SK-N-SH (cell line): Measurements from ENCODE around the gene SLC40A1. TPM values are rescaled to one million over a fixed set of nuclear protein-coding genes. Genes with fewer than 3 reads are reported as not detected.

ENCODE experiments used
- CTCF ChIA-PET: fragments of 300-600, 350-600 bp; formaldehyde crosslinking; extraction: SDS; loops from one replicate; lab custom pipeline; 2021; lab: Yijun Ruan, JAX
- POLR2A ChIA-PET: fragments of 350-600 bp; sonication (Branson Sonifier 250); formaldehyde crosslinking; extraction: SDS; loops from one replicate; lab custom pipeline; 2020; ENCODE audit warnings: antibody characterized with exemption, inconsistent platforms; lab: Yijun Ruan, JAX
- DNase-seq: peaks from one replicate; pipeline ENCODE4 v3.0.0; 2012
- H2AFZ ChIP-seq: fragments of 200-600 bp; sonication (generic); 2 replicates; pipeline ENCODE4 v1.8.1; 2016; ENCODE audit warnings: antibody characterized with exemption, mild to moderate bottlenecking, low read depth
- H3F3A ChIP-seq: fragments of 200-600 bp; sonication (generic); replicated peaks from 2 replicates; pipeline ENCODE3; 2016; ENCODE audit warnings: antibody characterized with exemption, mild to moderate bottlenecking; ENCODE audit not compliant: insufficient read depth
- H3K27ac ChIP-seq, 2 experiments: fragments of 200-500 bp in 1 of 2; fragments of 200-600 bp in 1 of 2; sonication (Bioruptor generic) in 1 of 2; sonication (generic), shearing (Covaris generic) in 1 of 2; 2 replicates each; pipeline versions ENCODE4 v1.5.1 to v1.6.1; 2014 to 2016; ENCODE audit warnings: low read depth in 2 of 2, inconsistent platforms in 1 of 2, low read length in 1 of 2, mild to moderate bottlenecking in 1 of 2, mixed read lengths in 1 of 2
- H3K27me3 ChIP-seq: fragments of 200-600 bp; sonication (generic), shearing (Covaris generic); 2 replicates; pipeline ENCODE4 v1.6.1; 2016; ENCODE audit warnings: mixed run types; ENCODE audit not compliant: insufficient read depth
- H3K36me3 ChIP-seq, 2 experiments: fragments of 200-500 bp in 1 of 2; fragments of 200-600 bp in 1 of 2; sonication (Bioruptor generic) in 1 of 2; sonication (generic) in 1 of 2; replicated peaks in 1 of 2; 2 replicates each; pipeline versions ENCODE3 to v1.5.1; 2014 to 2016; ENCODE audit warnings: low read length in 1 of 2, mild to moderate bottlenecking in 1 of 2; ENCODE audit not compliant: insufficient read depth in 2 of 2, control insufficient read depth in 1 of 2
- H3K4me1 ChIP-seq, 2 experiments: fragments of 200-500 bp in 1 of 2; fragments of 200-600 bp in 1 of 2; sonication (Bioruptor generic) in 1 of 2; sonication (generic), shearing (Covaris generic) in 1 of 2; 2 replicates each; pipeline versions ENCODE4 v1.5.1 to v1.6.1; 2014 to 2016; ENCODE audit warnings: low read depth in 1 of 2, low read length in 1 of 2, mixed run types in 1 of 2; ENCODE audit not compliant: insufficient read depth in 2 of 2, control insufficient read depth in 1 of 2
- H3K4me2 ChIP-seq: fragments of 200-600 bp; sonication (generic), shearing (Covaris generic); 2 replicates; pipeline ENCODE4 v1.6.1; 2017; ENCODE audit warnings: mixed run types
- H3K4me3 ChIP-seq, 2 experiments: fragments of 200-500 bp in 1 of 2; fragments of 200-600 bp in 1 of 2; sonication (Bioruptor generic) in 1 of 2; sonication (generic), shearing (Covaris generic) in 1 of 2; 2 replicates each; pipeline versions ENCODE4 v1.5.1 to v1.8.1; 2014 to 2016; ENCODE audit warnings: low read depth in 2 of 2, inconsistent platforms in 1 of 2, low read length in 1 of 2, mild to moderate bottlenecking in 1 of 2, mixed read lengths in 1 of 2, moderate library complexity in 1 of 2
- H3K79me2 ChIP-seq: fragments of 200-600 bp; sonication (generic); 2 replicates; pipeline ENCODE4 v1.8.1; 2017; ENCODE audit warnings: mild to moderate bottlenecking; ENCODE audit not compliant: insufficient read depth
- H3K9ac ChIP-seq: fragments of 200-600 bp; sonication (generic); 2 replicates; pipeline ENCODE4 v1.6.1; 2017; ENCODE audit warnings: mixed run types
- H3K9me2 ChIP-seq: fragments of 200-600 bp; sonication (generic); 2 replicates; pipeline ENCODE4 v1.6.1; 2017; ENCODE audit warnings: mixed run types
- H3K9me3 ChIP-seq: fragments of 200-600 bp; sonication (generic); 2 replicates; pipeline ENCODE4 v1.6.1; 2017; ENCODE audit warnings: mixed run types, mild to moderate bottlenecking, moderate library complexity
- H4K20me1 ChIP-seq: fragments of 200-600 bp; sonication (generic); 2 replicates; pipeline ENCODE4 v1.6.1; 2017; ENCODE audit warnings: mild to moderate bottlenecking, mixed run types; ENCODE audit not compliant: insufficient read depth
- CTCF ChIP-seq: fragments of 200-600 bp; sonication (generic); IDR thresholded peaks from 2 replicates; pipeline ENCODE4 v1.6.1; 2017; ENCODE audit warnings: antibody characterized with exemption, mild to moderate bottlenecking, moderate library complexity
- FOSL2 ChIP-seq: IDR thresholded peaks from 2 replicates; pipeline ENCODE4 v1.4.0; 2012; ENCODE audit warnings: low read depth, mild to moderate bottlenecking, moderate library complexity, borderline replicate concordance
- GABPA ChIP-seq: IDR thresholded peaks from 2 replicates; pipeline ENCODE4 v1.4.0; 2012; ENCODE audit warnings: low read depth, mild to moderate bottlenecking
- MAX ChIP-seq: IDR thresholded peaks from 2 replicates; pipeline ENCODE4 v1.4.0; 2012; ENCODE audit warnings: low read depth
- MEF2A ChIP-seq: IDR thresholded peaks from 2 replicates; pipeline ENCODE4 v1.4.0; 2012; ENCODE audit warnings: low read depth, borderline replicate concordance
- NFIC ChIP-seq: IDR thresholded peaks from 2 replicates; pipeline ENCODE4 v1.4.0; 2012; ENCODE audit warnings: borderline replicate concordance
- PBX3 ChIP-seq: IDR thresholded peaks from 2 replicates; pipeline ENCODE4; 2012
- RAD21 ChIP-seq: IDR thresholded peaks from 2 replicates; pipeline ENCODE4 v1.6.1; 2012; ENCODE audit warnings: mild to moderate bottlenecking, low read length
- SIN3A ChIP-seq: IDR thresholded peaks from 2 replicates; pipeline ENCODE4 v1.6.1; 2012; ENCODE audit warnings: low read depth, mild to moderate bottlenecking, low read length, moderate library complexity, borderline replicate concordance
- TCF12 ChIP-seq: IDR thresholded peaks from 2 replicates; pipeline ENCODE4 v1.4.0; 2012
- ZBTB33 ChIP-seq: IDR thresholded peaks from 2 replicates; pipeline ENCODE4 v1.4.0; 2012; ENCODE audit warnings: low read depth, borderline replicate concordance
- WGBS: methylation state at CpG from one replicate; pipeline ENCODE4 v1.1.6; 2017; ENCODE audit warnings: low lambda C conversion rate; 5-methylcytosine and 5-hydroxymethylcytosine counted together
- polyA plus RNA-seq, 3 experiments: library from polyadenylated mRNA; depleted of rRNA; stranded (reverse); fragments of >200 nt; gene quantifications; 2 replicates each; pipeline ENCODE4 v1.2.3, GENCODE V29; 2012

Gene SLC40A1
- polyA plus RNA-seq, 1 of the 3 experiments (the other 2 are of a cell fraction) = 1.8 TPM

DNA sequence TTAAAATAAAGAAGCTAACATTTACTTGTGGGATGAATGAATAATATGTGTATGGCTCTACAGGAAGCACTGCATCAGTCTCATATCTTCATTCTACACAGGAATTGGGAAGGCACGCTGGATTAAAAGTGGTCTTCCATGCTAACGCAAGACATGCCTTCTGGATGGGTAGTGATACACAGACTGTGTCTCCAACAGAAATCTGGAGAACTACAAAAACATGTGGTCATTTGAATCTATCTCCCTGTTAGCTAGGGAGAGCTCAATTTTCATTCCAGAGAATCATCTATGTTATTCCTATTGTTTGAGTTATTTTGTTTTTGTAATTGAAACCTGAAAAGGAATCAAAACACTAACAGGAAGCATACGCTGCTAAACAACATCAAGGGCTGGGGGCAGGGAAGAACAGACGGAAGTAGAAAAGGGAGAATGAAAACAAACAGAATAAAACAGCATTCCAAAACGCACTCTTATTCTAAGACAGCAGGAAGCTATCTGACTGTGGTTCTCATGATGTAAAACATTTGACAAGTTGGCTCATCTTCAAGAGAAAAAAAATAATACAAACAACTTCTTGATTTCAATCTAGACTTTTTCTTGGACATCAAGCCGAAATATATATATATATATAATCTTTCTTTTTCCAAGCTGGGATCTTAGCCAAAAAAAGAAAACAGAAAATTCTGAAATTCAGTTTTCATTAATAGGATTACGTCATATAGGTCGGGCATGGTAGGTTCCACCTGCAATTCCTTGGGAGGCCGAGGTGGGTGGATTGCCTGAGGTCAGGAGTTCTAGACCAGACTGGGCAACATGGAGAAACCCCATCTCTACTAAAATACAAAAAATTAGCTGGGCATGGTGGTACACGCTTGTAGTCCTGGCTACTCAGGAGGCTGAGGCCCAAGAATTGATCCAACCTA, 49.2 kb upstream of the SLC40A1 start:
- WGBS = 63% methylated on average over 10 of the region's 10 CpGs
- 0 out of 4 replicates have a peak, but pooled peaks cover 0 to 4% of the 10 kb centered on the region in 2 experiments for H3K4me1 ChIP-seq
- POLR2A ChIA-PET = no interaction called here
- no peaks in the 10 kb centered on the region for H3K9me2 ChIP-seq
- peaks cover 3% of the 10 kb centered on the region for H3F3A ChIP-seq
- H3K9me3 ChIP-seq = no peaks in the 10 kb centered on the region
- no peak for TF ChIP-seq CTCF
- no peak for TF ChIP-seq MAX
- no peak; the same call in 1 of the 2 replicates for TF ChIP-seq PBX3
- peak; percentile 22; the same call in 1 of the 2 replicates for TF ChIP-seq TCF12
- TF ChIP-seq, all 33 proteins: peak for 1
- Histone ChIP-seq H3K4me3 (no peak overlapping the region), H3K9ac (no peak overlapping the region), H4K20me1 (no peaks in the 10 kb centered on the region), H3K4me2 (no peak overlapping the region), H2AFZ (peak overlapping the region; percentile 80), H3K27ac (peak overlapping the region; percentile 12 to 54; a peak in 2 of 4 replicates), H3K27me3 (no peaks in the 10 kb centered on the region), H3K36me3 (no peaks in the 10 kb centered on the region), H3K79me2 (no peaks in the 10 kb centered on the region)
- DNase-seq = no peak
- CTCF ChIA-PET = interaction anchor here (1.4 to 3.2 kb wide), 3 partner anchors 10 to 32 kb away, joined by 4 to 12 read pairs (median 6); partner anchors contain the start of gene ASNSD1

DNA sequence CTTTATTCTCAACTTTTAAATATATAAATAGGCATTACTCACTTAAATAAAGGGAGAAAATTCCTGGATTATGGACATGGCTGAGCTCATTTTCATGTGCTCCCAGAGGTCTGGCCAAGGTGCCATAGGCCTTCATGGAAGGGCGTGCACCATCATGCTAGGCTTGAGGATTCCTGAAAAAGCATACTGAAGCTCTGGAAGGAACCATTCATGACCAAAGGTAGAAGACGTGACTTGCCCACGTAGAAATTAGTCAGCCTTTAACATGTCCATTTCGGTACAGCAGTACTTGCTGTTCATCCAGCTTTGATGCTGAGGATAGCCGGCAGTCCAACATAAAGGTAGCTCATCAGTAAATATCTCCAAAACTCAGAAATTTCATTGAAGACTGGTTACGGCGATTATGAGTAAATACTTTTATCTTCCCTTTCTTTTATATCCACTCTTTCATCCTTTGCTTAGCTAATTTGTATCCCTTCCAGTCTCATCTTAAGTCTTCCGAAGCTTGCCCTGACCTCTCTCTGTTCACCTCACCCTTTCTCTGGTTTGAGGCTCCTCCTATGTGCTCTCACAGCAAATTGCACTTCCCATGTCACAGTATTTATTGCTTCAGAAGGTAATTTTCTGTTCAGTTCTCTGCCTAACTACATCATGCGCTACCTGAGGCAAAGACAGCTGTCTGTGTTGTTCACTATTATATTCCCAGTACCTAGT, 48.4 kb upstream of the SLC40A1 start:
- no peaks in the 10 kb centered on the region for H3K9me2 ChIP-seq
- H3K27me3 ChIP-seq = no peaks in the 10 kb centered on the region
- POLR2A ChIA-PET = no interaction called here
- H3K4me3 ChIP-seq = no peak overlapping the region
- no peaks in the 10 kb centered on the region for H4K20me1 ChIP-seq
- H3K4me1 ChIP-seq = 0 out of 4 replicates have a peak, but pooled peaks cover 0 to 4% of the 10 kb centered on the region in 2 experiments
- H3F3A ChIP-seq = no peaks in the 10 kb centered on the region
- H3K9me3 ChIP-seq = no peaks in the 10 kb centered on the region
- peak overlapping the region; percentile 12 to 54; a peak in 2 of 4 replicates for H3K27ac ChIP-seq
- no peak overlapping the region for H2AFZ ChIP-seq
- TF ChIP-seq ZBTB33 (no peak), SIN3A (no peak), RAD21 (no peak; the same call in 1 of the 2 replicates), GABPA (no peak), NFIC (no peak), TCF12 (no peak), MEF2A (no peak), FOSL2 (no peak)
- TF ChIP-seq, all 33 proteins: peak for 0
- Histone ChIP-seq H3K79me2 (no peaks in the 10 kb centered on the region), H3K36me3 (no peaks in the 10 kb centered on the region), H3K4me2 (no peak overlapping the region), H3K9ac (no peak overlapping the region)
- CTCF ChIA-PET = interaction anchor here (1.4 to 3.2 kb wide), 3 partner anchors 9 to 32 kb away, joined by 4 to 12 read pairs (median 6); partner anchors contain the start of gene ASNSD1
- WGBS = 97% methylated on average over 9 of the region's 9 CpGs
- no peak for DNase-seq
